Measurements from ENCODE around the gene GRIA4. TPM values are rescaled to one million over a fixed set of nuclear protein-coding genes. Genes with fewer than 3 reads are reported as not detected.

GRIA4 gene
- total and polyA plus RNA-seq, 7 donors: 0.03 to 0.17 (median 0.06) TPM; not detected in 4

GRCh38 chr11:105861225-105861624, 251.4 kb downstream of the GRIA4 start:
- intact Hi-C loops (cut with DNase I): loop anchor here in 1 of 2 donors (5.0 kb wide), 2 partner anchors 849 to 1254 kb away; no protein-coding TSS in a partner anchor
- H3K27me3 ChIP-seq (ENCODE audit: insufficient read depth in 3 of 3, low read length in 2 of 3): no peaks in the 10 kb centered on the region
- no peaks in the 10 kb centered on the region for H3K4me1 ChIP-seq
- 58 to 67% (median 64%) methylated on average over 2 of the region's 2 CpGs for whole genome bisulfite sequencing, 3 donors
- no peak for TF ChIP-seq CTCF (IDR thresholded peaks at IDR 0.05)
- no peak for ATAC-seq
- H3K27ac ChIP-seq: no peak overlapping the region
- no peak overlapping the region for H3K4me3 ChIP-seq
- DNase-seq: no peak
- H3K36me3 ChIP-seq (ENCODE audit: insufficient read depth in 1 of 2, low read depth in 1 of 2): no peaks in the 10 kb centered on the region
- H3K9me3 ChIP-seq: no peaks in the 10 kb centered on the region

- peak; percentile 60 for TF ChIP-seq CTCF (IDR thresholded peaks at IDR 0.05)
- Histone ChIP-seq H3K4me1 (no peaks in the 10 kb centered on the region), H3K4me3 (no peak overlapping the region), H3K36me3 (ENCODE audit: insufficient read depth in 1 of 2, low read depth in 1 of 2) (no peaks in the 10 kb centered on the region), H3K27ac (no peak overlapping the region), H3K9me3 (no peaks in the 10 kb centered on the region), H3K27me3 (ENCODE audit: insufficient read depth in 3 of 3, low read length in 2 of 3) (no peaks in the 10 kb centered on the region)
- DNase-seq (no peak), ATAC-seq (peak in 1 of 4 donors; percentile 67)
- intact Hi-C loops (cut with DNase I): loop anchor here in 1 of 2 donors (5.0 kb wide), 2 partner anchors 851 to 1256 kb away; no protein-coding TSS in a partner anchor
- 30 to 34% (median 31%) methylated on average over 3 of the region's 3 CpGs for WGBS, 3 donors
These were observed 253.0 kb downstream of the GRIA4 start for GRCh38 chr11:105862736-105863367.

- intact Hi-C loops (cut with DNase I): loop anchor here in 1 of 2 donors (5.0 kb wide), 2 partner anchors 851 to 1256 kb away; no protein-coding TSS in a partner anchor
- no peak overlapping the region for H3K4me3 ChIP-seq
- 40 to 49% (median 49%) methylated on average over 3 of the region's 3 CpGs for WGBS, 3 donors
- H3K27me3 ChIP-seq (ENCODE audit: insufficient read depth in 3 of 3, low read length in 2 of 3): no peaks in the 10 kb centered on the region
- H3K9me3 ChIP-seq: no peaks in the 10 kb centered on the region
- DNase-seq: no peak
- TF ChIP-seq CTCF (IDR thresholded peaks at IDR 0.05): no peak
- H3K27ac ChIP-seq: no peak overlapping the region
- H3K36me3 ChIP-seq (ENCODE audit: insufficient read depth in 1 of 2, low read depth in 1 of 2): no peaks in the 10 kb centered on the region
- ATAC-seq: no peak
- H3K4me1 ChIP-seq: no peaks in the 10 kb centered on the region
These were observed 253.7 kb downstream of the GRIA4 start for GRCh38 chr11:105863523-105863922.

GRCh38 chr11:105867742-105868141, 257.9 kb downstream of the GRIA4 start:
- intact Hi-C loops (cut with DNase I): no loop called here
- no peaks in the 10 kb centered on the region for H3K4me1 ChIP-seq
- WGBS, 3 donors: 61 to 70% (median 64%) methylated on average over 2 of the region's 2 CpGs
- no peak overlapping the region for H3K4me3 ChIP-seq
- no peaks in the 10 kb centered on the region for H3K27me3 ChIP-seq (ENCODE audit: insufficient read depth in 3 of 3, low read length in 2 of 3)
- DNase-seq (no peak), ATAC-seq (no peak)
- TF ChIP-seq CTCF (IDR thresholded peaks at IDR 0.05): no peak
- H3K36me3 ChIP-seq (ENCODE audit: insufficient read depth in 1 of 2, low read depth in 1 of 2): no peaks in the 10 kb centered on the region
- H3K9me3 ChIP-seq: no peaks in the 10 kb centered on the region
- H3K27ac ChIP-seq: no peak overlapping the region

All from psoas muscle (tissue), 8 donors.